GM23248 (cell line): Measurements from ENCODE around the gene RAB11A.

Experiments used
- EZH2 ChIP-seq: fragments of 200-600 bp; sonication (generic); IDR thresholded peaks from 2 replicates; pipeline ENCODE4 v1.6.1; 2018; ENCODE audit warnings: antibody characterized with exemption, mild to moderate bottlenecking; ENCODE audit not compliant: insufficient read depth, poor library complexity, severe bottlenecking
- EZH2phosphoT487 ChIP-seq: fragments of 200-600 bp; sonication (generic); IDR thresholded peaks from 2 replicates; pipeline ENCODE4 v1.6.1; 2018; ENCODE audit warnings: antibody characterized with exemption, moderate library complexity, mild to moderate bottlenecking, low read depth; ENCODE audit not compliant: insufficient read depth

GRCh38 chr15:65940618-65940909 is 71.3 kb downstream of the RAB11A start:
- TF ChIP-seq EZH2 = no peak
- no peak for TF ChIP-seq EZH2phosphoT487
